Measurements from ENCODE around the gene INS.

- no peak for TF ChIP-seq CREM (IDR thresholded peaks at IDR 0.05)
- no peak for TF ChIP-seq CREM (CRISPR knock-in tag; IDR thresholded peaks at IDR 0.05)
- no peak for TF ChIP-seq RARA (CRISPR knock-in tag; IDR thresholded peaks at IDR 0.05)
- TF ChIP-seq SMYD3 (CRISPR knock-in tag; IDR thresholded peaks at IDR 0.05), result no peak
These were observed 39.5 kb upstream of the INS start for GRCh38 chr11:2200536-2200935.

All from HepG2 (cell line).